Epithelial cell of esophagus (primary cell): ENCODE data around the gene BICC1.

Source experiments
- DNase-seq: peaks from one replicate; pipeline ENCODE4 v3.0.0; 2010; ENCODE audit warnings: low read depth
- H3K4me3 ChIP-seq: 2 replicates; pipeline ENCODE4 v1.5.1; 2011; ENCODE audit warnings: mild to moderate bottlenecking, low read length, control low read depth
- CTCF ChIP-seq: IDR thresholded peaks from 2 replicates; pipeline ENCODE4 v1.5.1; 2011; ENCODE audit warnings: low read depth, mild to moderate bottlenecking, low read length, control low read depth, inconsistent platforms; ENCODE audit not compliant: insufficient read depth; ENCODE audit errors: missing control alignments

Gene BICC1

DNA sequence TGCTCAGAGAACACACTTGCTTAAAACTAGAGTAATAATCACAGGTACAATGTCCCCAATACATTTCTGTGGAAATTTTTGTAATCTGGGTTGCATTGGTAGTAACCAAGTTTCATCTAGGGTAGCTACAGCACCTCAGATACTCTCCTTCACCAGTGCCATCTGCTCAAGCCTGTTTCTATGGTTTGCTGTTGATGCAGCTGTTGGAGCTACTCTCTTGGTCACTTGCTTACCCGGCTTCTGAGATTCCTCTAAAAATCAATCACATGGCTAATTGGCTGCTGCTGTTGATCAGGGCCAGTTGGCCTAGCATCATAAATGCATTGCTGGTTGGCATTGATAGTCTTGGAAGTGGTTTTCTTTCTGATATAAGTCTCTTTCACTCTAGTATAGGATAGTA lies 220.8 kb downstream of the BICC1 start:
- no peak for TF ChIP-seq CTCF
- no peak overlapping the region for H3K4me3 ChIP-seq
- DNase-seq = no peak

DNA sequence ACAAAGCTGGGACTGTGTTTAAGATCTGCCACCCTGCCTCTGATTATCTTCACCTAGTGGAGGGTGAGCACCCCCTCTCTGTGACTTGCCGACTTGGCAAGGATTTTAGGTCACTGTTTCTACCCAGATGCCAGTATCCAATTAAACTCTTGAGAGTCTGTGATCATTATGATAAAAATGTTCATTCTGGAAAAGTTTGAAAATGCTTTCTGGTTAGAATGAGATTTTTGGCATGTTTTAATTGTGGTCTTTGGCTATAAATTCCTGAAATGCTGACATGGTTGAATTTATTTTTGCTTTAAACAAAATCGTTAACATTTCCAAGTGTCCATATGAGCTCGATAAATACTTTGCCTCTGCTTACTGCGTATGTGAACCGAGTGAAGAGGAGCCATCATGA lies 221.4 kb downstream of the BICC1 start:
- TF ChIP-seq CTCF = no peak
- DNase-seq = no peak
- no peak overlapping the region for H3K4me3 ChIP-seq

- H3K4me3 ChIP-seq = no peak overlapping the region
- DNase-seq = no peak
- TF ChIP-seq CTCF = no peak
These were observed 222.0 kb downstream of the BICC1 start for GRCh38 chr10:58734664-58735063.

DNA sequence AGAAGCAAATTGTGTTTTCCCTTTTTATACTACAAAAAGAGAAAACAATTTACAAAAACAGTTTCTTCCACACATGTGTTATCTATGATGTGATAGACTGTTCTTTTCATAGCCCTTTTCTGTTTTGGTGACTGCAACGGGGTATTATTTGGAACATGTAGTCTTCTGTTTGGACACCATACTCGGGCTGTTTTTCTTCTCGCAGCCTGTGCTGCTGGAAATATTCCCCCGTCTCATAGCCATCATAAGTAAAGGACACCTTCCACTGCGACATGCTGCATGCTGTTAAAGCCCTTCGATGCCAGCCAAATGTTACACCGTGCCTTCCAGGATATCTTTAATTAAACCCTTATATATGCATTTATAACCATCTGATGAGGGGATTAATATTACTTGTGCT lies 222.4 kb downstream of the BICC1 start:
- H3K4me3 ChIP-seq = no peak overlapping the region
- no peak for TF ChIP-seq CTCF
- DNase-seq = no peak

GRCh38 chr10:58740620-58741369 lies 228.1 kb downstream of the BICC1 start:
- no peak overlapping the region for H3K4me3 ChIP-seq
- TF ChIP-seq CTCF = no peak
- DNase-seq = no peak

DNA sequence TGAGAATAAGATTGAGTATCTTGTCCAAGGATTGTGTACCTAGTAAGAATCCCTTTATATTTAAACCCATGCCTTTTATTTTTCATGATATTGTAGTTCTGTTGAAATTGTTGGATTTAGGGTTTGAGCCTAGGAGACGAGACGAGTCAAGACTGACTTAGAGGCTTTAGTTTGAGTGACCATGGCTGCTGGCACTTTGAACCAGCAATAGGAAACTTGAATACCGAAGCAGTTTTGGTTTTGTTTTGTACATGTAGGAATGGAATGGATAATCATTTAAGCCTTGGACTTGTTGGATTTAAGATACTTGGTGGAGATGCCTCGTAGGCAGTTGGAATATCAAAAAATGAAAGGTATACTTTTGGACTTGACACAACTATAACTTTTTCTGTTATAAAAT lies 229.0 kb downstream of the BICC1 start:
- no peak for TF ChIP-seq CTCF
- H3K4me3 ChIP-seq = no peak overlapping the region
- DNase-seq = no peak

GRCh38 chr10:58742141-58742540 lies 229.5 kb downstream of the BICC1 start:
- no peak for DNase-seq
- H3K4me3 ChIP-seq = no peak overlapping the region
- TF ChIP-seq CTCF = no peak
